GM12878 (cell line): Measurements from ENCODE around the gene CALN1. TPM values are rescaled to one million over a fixed set of nuclear protein-coding genes. Genes with fewer than 3 reads are reported as not detected.

Experiments
- ATAC-seq: fragments of 200-7000 bp; cut with Tn5 transposase; 3 replicates; pipeline ENCODE4 v1.9.1; 2020; ENCODE audit warnings: mild to moderate bottlenecking, moderate library complexity
- BruUV-seq: library from RNA; stranded (reverse); fragments of 400-500 nt; replicated peaks from 2 replicates; lab custom pipeline; 2021; lab: Mats Ljungman, UMichigan
- CTCF ChIA-PET: fragments of 300-600 bp; sonication (Branson Sonifier 250); formaldehyde crosslinking; extraction: SDS; loops from one replicate; lab custom pipeline; 2021; ENCODE audit warnings: inconsistent platforms; lab: Yijun Ruan, JAX
- POLR2A ChIA-PET: fragments of 350-600 bp; formaldehyde crosslinking; extraction: SDS; loops from one replicate; lab custom pipeline; 2021; ENCODE audit warnings: inconsistent platforms; lab: Charles Lee
- RAD21 ChIA-PET: fragments of 300-600 bp; sonication (Branson Sonifier 250); formaldehyde crosslinking; loops from one replicate; lab custom pipeline; 2023; ENCODE audit warnings: antibody characterized with exemption; ENCODE audit not compliant: unreplicated experiment; lab: Charles Lee
- SMC1A ChIA-PET: fragments of 300-600 bp; sonication (Branson Sonifier 250); formaldehyde crosslinking; loops from one replicate; lab custom pipeline; 2023; ENCODE audit not compliant: unreplicated experiment, uncharacterized antibody; lab: Charles Lee
- DNase-seq: peaks from one replicate; pipeline ENCODE4 v3.0.0-alpha.2; 2011; ENCODE audit warnings: low read depth, low spot score
- FAIRE-seq: peaks from 3 replicates; lab custom pipeline; 2011; peaks lifted over from hg19 to GRCh38; lab: Jason Lieb, UNC
- H2AFZ ChIP-seq: 2 replicates; pipeline ENCODE4 v1.6.0; 2011; ENCODE audit warnings: low read depth, low read length, control low read depth; ENCODE audit not compliant: control insufficient read depth
- H3K27ac ChIP-seq: 2 replicates; pipeline ENCODE4 v1.5.1; 2011; ENCODE audit warnings: control low read depth; ENCODE audit not compliant: control insufficient read depth, insufficient read depth
- H3K27me3 ChIP-seq, 2 experiments: replicated peaks in 1 of 2; 2 replicates each; pipeline versions ENCODE4 v1.6.0 to v1.6.1; 2011; ENCODE audit warnings: low read length in 1 of 2; ENCODE audit not compliant: control insufficient read depth in 2 of 2, insufficient read depth in 2 of 2
- H3K36me3 ChIP-seq, 2 experiments: 2 replicates each; pipeline ENCODE4 v1.5.1; 2011; ENCODE audit warnings: low read length in 1 of 2; ENCODE audit not compliant: control insufficient read depth in 2 of 2, insufficient read depth in 2 of 2
- H3K4me1 ChIP-seq: 2 replicates; pipeline ENCODE4 v1.6.1; 2011; ENCODE audit warnings: mild to moderate bottlenecking, low read length, moderate library complexity, mixed read lengths; ENCODE audit not compliant: control insufficient read depth, insufficient read depth
- H3K4me2 ChIP-seq: 2 replicates; pipeline ENCODE4 v1.6.0; 2011; ENCODE audit warnings: control low read depth; ENCODE audit not compliant: control insufficient read depth, insufficient read depth
- H3K4me3 ChIP-seq: fragments of 200-600 bp; sonication (generic); 2 replicates; pipeline ENCODE4 v1.5.1; 2016
- H3K79me2 ChIP-seq: 2 replicates; pipeline ENCODE4 v1.6.0; 2011; ENCODE audit warnings: low read length; ENCODE audit not compliant: control insufficient read depth, insufficient read depth
- H3K9ac ChIP-seq: 2 replicates; pipeline ENCODE4 v1.8.0; 2011; ENCODE audit warnings: low read length, control low read depth, mixed read lengths; ENCODE audit not compliant: control insufficient read depth, insufficient read depth
- H3K9me3 ChIP-seq: replicated peaks from 3 replicates; pipeline ENCODE4 v1.5.1; 2011; ENCODE audit warnings: mild to moderate bottlenecking, low read length; ENCODE audit not compliant: control insufficient read depth, insufficient read depth
- H4K20me1 ChIP-seq: 2 replicates; pipeline ENCODE4 v1.6.0; 2011; ENCODE audit not compliant: control insufficient read depth, insufficient read depth
- LARP7 ChIP-seq: fragments of 450-650 bp; IDR thresholded peaks from 2 replicates; pipeline ENCODE4 v1.6.1; 2017; ENCODE audit warnings: mild to moderate bottlenecking
- SREBF2 ChIP-seq: IDR thresholded peaks from 2 replicates; pipeline ENCODE4 v1.6.1; 2012; ENCODE audit warnings: mild to moderate bottlenecking, low read length
- ZBTB33 ChIP-seq: fragments of 450-650 bp; IDR thresholded peaks from 2 replicates; pipeline ENCODE4 v1.6.1; 2017; ENCODE audit warnings: mild to moderate bottlenecking
- ZNF24 ChIP-seq: fragments of 450-650 bp; IDR thresholded peaks from 2 replicates; pipeline ENCODE4 v1.6.1; 2017; ENCODE audit warnings: antibody characterized with exemption, mild to moderate bottlenecking
- WGBS: methylation state at CpG from one replicate; pipeline ENCODE4 v1.1.6; 2016; ENCODE audit warnings: low lambda C conversion rate; ENCODE audit not compliant: insufficient replicate concordance, insufficient coverage; ENCODE audit errors: missing lambda C conversion rate; 5-methylcytosine and 5-hydroxymethylcytosine counted together
- in situ Hi-C: fragments of 300-500 bp; cut with MboI; formaldehyde crosslinking; loops from 9 replicates; pipeline ENCODE4 v1.14.3; 2018; ENCODE audit warnings: mixed read lengths
- intact Hi-C: fragments of 100-400 bp; cut with micrococcal nuclease; formaldehyde crosslinking; loops from one replicate; pipeline ENCODE4 v1.14.2; 2022; ENCODE audit not compliant: unreplicated experiment
- polyA plus RNA-seq, 11 experiments: library from polyadenylated mRNA; depleted of rRNA in 4 of 11; unstranded in 6 of 11; stranded (reverse) in 5 of 11; fragments of >200 nt; fragmentation: Nextera tagmentation in 4 of 11; fragmentation: Illumina TruSeq in 1 of 11; extraction: Ambion mirVana in 4 of 11; extraction: Trizol in 1 of 11; gene quantifications; 1 replicate in 1 of 11; 2 replicates in 10 of 11; pipeline versions ENCODE4 v1.2.1 to v1.2.3, GENCODE V29; 2011 to 2016; ENCODE audit warnings: inconsistent platforms in 2 of 11, missing spikeins in 2 of 11, low read depth in 1 of 11
- total RNA-seq, 4 experiments: library from RNA; depleted of rRNA in 3 of 4; stranded (reverse); fragments of >200 nt in 3 of 4; fragmentation: Illumina TruSeq in 1 of 4; extraction: Trizol in 1 of 4; gene quantifications; 2 replicates each; pipeline versions ENCODE4 v1.2.1 to v1.2.3, GENCODE V29; 2013 to 2021
- TF ChIP-seq, protein P1 (sequence below): fragments of 450-650 bp; IDR thresholded peaks from 2 replicates; pipeline ENCODE4 v1.6.1; 2017; ENCODE audit warnings: mild to moderate bottlenecking, low read depth, inconsistent platforms; ENCODE audit not compliant: poor library complexity, severe bottlenecking

CALN1 gene
- total and polyA plus RNA-seq, 10 of the 15 experiments (the other 5 are each of a cell fraction or from before 2014, with no cell fraction given): 0.48 to 15.3 (median 1.6) TPM

DNA sequence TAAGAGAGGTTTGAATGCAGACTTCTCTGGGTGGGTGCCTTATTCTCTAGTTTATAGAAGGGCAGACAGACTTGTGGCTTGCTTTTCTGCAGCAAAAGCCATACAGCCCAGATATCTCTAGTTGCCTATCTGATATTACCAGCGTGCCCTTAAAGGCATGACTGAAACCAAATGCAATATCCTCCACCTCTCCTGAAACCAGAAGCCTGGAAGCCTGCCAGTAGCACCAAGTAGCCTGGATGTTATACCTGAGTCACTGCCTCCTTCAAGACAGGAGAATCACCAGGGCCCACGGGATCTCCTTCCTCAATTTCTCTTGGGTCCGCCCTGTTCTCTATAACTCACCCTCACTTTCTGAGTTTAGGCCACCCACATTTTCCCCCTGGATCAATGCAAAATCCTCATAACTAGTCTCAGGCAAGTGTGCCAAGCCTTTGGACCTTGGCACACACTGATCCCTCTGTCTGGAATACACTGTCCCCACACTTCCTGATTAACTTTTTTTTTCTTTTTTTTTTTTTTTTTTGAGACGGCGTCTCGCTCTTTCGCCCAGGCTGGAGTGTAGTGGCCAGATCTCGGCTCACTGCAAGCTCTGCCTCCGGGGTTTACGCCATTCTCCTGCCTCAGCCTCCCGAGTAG lies 641.8 kb downstream of the CALN1 start:
- FAIRE-seq: no peak
- in situ Hi-C loops: no loop called here

More for the DNA sequence above, 641.8 kb downstream of the CALN1 start:
- Histone ChIP-seq H2AFZ (no peak overlapping the region), H4K20me1 (no peaks in the 10 kb centered on the region), H3K9ac (no peak overlapping the region), H3K4me3 (no peak overlapping the region), H3K4me1 (no peaks in the 10 kb centered on the region), H3K4me2 (no peak overlapping the region), H3K27me3 (no peaks in the 10 kb centered on the region), H3K79me2 (no peaks in the 10 kb centered on the region), H3K36me3 (no peaks in the 10 kb centered on the region), H3K9me3 (no peaks in the 10 kb centered on the region; the same call in 2 of the 3 replicates), H3K27ac (no peak overlapping the region)
- no TSS peak for BruUV-seq
- ChIA-PET POLR2A (no interaction called here), CTCF (no interaction called here), RAD21 (no interaction called here), SMC1A (no interaction called here)
- intact Hi-C loops: no loop called here
- no peak for DNase-seq
- no peak for ATAC-seq
- WGBS: 51% methylated on average over 9 of the region's 11 CpGs
- TF ChIP-seq LARP7 (no peak), ZNF24 (no peak), ZBTB33 (no peak), SREBF2 (no peak)
- TF ChIP-seq, protein P1, sequence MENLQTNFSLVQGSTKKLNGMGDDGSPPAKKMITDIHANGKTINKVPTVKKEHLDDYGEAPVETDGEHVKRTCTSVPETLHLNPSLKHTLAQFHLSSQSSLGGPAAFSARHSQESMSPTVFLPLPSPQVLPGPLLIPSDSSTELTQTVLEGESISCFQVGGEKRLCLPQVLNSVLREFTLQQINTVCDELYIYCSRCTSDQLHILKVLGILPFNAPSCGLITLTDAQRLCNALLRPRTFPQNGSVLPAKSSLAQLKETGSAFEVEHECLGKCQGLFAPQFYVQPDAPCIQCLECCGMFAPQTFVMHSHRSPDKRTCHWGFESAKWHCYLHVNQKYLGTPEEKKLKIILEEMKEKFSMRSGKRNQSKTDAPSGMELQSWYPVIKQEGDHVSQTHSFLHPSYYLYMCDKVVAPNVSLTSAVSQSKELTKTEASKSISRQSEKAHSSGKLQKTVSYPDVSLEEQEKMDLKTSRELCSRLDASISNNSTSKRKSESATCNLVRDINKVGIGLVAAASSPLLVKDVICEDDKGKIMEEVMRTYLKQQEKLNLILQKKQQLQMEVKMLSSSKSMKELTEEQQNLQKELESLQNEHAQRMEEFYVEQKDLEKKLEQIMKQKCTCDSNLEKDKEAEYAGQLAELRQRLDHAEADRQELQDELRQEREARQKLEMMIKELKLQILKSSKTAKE: no peak
